WTC11 (cell line): ENCODE results near the gene ERMAP. TPM values are rescaled to one million over a fixed set of nuclear protein-coding genes. Genes with fewer than 3 reads are reported as not detected.

Experiments
- ATAC-seq: fragments of 200-7000 bp; cut with Tn5 transposase; 2 replicates; pipeline ENCODE4 v1.10.0; 2021; ENCODE audit warnings: mild to moderate bottlenecking, moderate library complexity
- CTCF ChIA-PET: fragments of 300-600 bp; sonication (Branson Sonifier 250); formaldehyde crosslinking; loops from one replicate; lab custom pipeline; 2021; ENCODE audit warnings: antibody characterized with exemption; lab: Charles Lee
- POLR2A ChIA-PET: fragments of 350-600 bp; sonication (Branson Sonifier 250); formaldehyde crosslinking; loops from one replicate; lab custom pipeline; 2021; ENCODE audit warnings: antibody characterized with exemption; lab: Charles Lee
- DNase-seq: peaks from one replicate; pipeline ENCODE4 v3.0.0; 2021; ENCODE audit warnings: low spot score
- H3K27ac Mint-ChIP-seq: 2 replicates; pipeline ENCODE4 v1.8.0; 2021; ENCODE audit warnings: mixed read lengths
- H3K27me3 Mint-ChIP-seq: 2 replicates; pipeline ENCODE4 v1.8.0; 2021; ENCODE audit warnings: low read depth, mild to moderate bottlenecking, moderate library complexity, mixed read lengths
- H3K36me3 Mint-ChIP-seq: 2 replicates; pipeline ENCODE4 v1.8.0; 2021; ENCODE audit warnings: mixed read lengths
- H3K4me1 Mint-ChIP-seq: 2 replicates; pipeline ENCODE4 v1.8.0; 2022; ENCODE audit warnings: mixed read lengths
- H3K4me3 Mint-ChIP-seq: 2 replicates; pipeline ENCODE4 v1.8.0; 2021; ENCODE audit warnings: mild to moderate bottlenecking, moderate library complexity, mixed read lengths
- H3K9me3 Mint-ChIP-seq: 2 replicates; pipeline ENCODE4 v1.8.0; 2021; ENCODE audit warnings: mixed read lengths
- CBFB ChIP-seq: sonication (generic); formaldehyde crosslinking; IDR thresholded peaks from 2 replicates; pipeline ENCODE4 v1.8.1; 2022; ENCODE audit warnings: mild to moderate bottlenecking, low read depth, missing genetic modification reagents
- CREB1 ChIP-seq: sonication (generic); formaldehyde crosslinking; IDR thresholded peaks from 2 replicates; pipeline ENCODE4 v1.8.0; 2023; ENCODE audit warnings: mild to moderate bottlenecking, missing genetic modification reagents
- ELF4 ChIP-seq: sonication (generic); formaldehyde crosslinking; IDR thresholded peaks from 2 replicates; pipeline ENCODE4 v1.8.1; 2022; ENCODE audit warnings: low read depth, mild to moderate bottlenecking, moderate library complexity, missing genetic modification reagents
- EMX1 ChIP-seq: fragments of 250-450 bp; sonication (Bioruptor Pico); IDR thresholded peaks from 2 replicates; pipeline ENCODE4 v1.8.0; 2021; ENCODE audit warnings: mild to moderate bottlenecking
- FOXJ3 ChIP-seq: sonication (generic); formaldehyde crosslinking; IDR thresholded peaks from 2 replicates; pipeline ENCODE4 v1.9.0; 2021; ENCODE audit warnings: missing genetic modification reagents, mild to moderate bottlenecking, borderline replicate concordance
- GRHL2 ChIP-seq: fragments of 250-450 bp; sonication (Bioruptor Pico); IDR thresholded peaks from 2 replicates; pipeline ENCODE4 v1.8.0; 2022; ENCODE audit warnings: mild to moderate bottlenecking, moderate library complexity; ENCODE audit not compliant: insufficient replicate concordance, severe bottlenecking
- HMGA2 ChIP-seq: fragments of 250-450 bp; sonication (Bioruptor Pico); IDR thresholded peaks from 2 replicates; pipeline ENCODE4 v1.4.0; 2021; ENCODE audit warnings: mild to moderate bottlenecking, moderate library complexity
- JAZF1 ChIP-seq: fragments of 250-450 bp; sonication (Bioruptor Pico); IDR thresholded peaks from 2 replicates; pipeline ENCODE4 v1.9.0; 2021; ENCODE audit warnings: moderate library complexity, mild to moderate bottlenecking, inconsistent platforms
- JUN ChIP-seq: sonication (generic); formaldehyde crosslinking; IDR thresholded peaks from 2 replicates; pipeline ENCODE4 v1.8.0; 2023; ENCODE audit warnings: mild to moderate bottlenecking, missing genetic modification reagents
- KAT7 ChIP-seq: sonication (generic); formaldehyde crosslinking; IDR thresholded peaks from 2 replicates; pipeline ENCODE4 v1.8.1; 2023; ENCODE audit warnings: missing genetic modification reagents, mild to moderate bottlenecking, borderline replicate concordance
- MYBL2 ChIP-seq: sonication (generic); formaldehyde crosslinking; IDR thresholded peaks from 2 replicates; pipeline ENCODE4 v1.8.1; 2023; ENCODE audit warnings: mild to moderate bottlenecking, moderate library complexity, missing genetic modification reagents
- NFYB ChIP-seq: sonication (generic); formaldehyde crosslinking; conservative IDR thresholded peaks from 2 replicates; pipeline ENCODE4 v1.8.0; 2022; ENCODE audit warnings: low read depth, missing genetic modification reagents
- NR1H2 ChIP-seq: sonication (generic); formaldehyde crosslinking; IDR thresholded peaks from 2 replicates; pipeline ENCODE4 v1.9.0; 2021; ENCODE audit warnings: mild to moderate bottlenecking, moderate library complexity, missing genetic modification reagents
- OVOL2 ChIP-seq: fragments of 250-450 bp; sonication (Bioruptor Pico); IDR thresholded peaks from 2 replicates; pipeline ENCODE4 v1.9.0; 2021; ENCODE audit warnings: mild to moderate bottlenecking, borderline replicate concordance
- SOX15 ChIP-seq: fragments of 250-450 bp; sonication (Bioruptor Pico); IDR thresholded peaks from 2 replicates; pipeline ENCODE4 v1.9.0; 2021; ENCODE audit warnings: mild to moderate bottlenecking
- TEAD4 ChIP-seq: sonication (generic); formaldehyde crosslinking; IDR thresholded peaks from 2 replicates; pipeline ENCODE4 v1.8.0; 2022; ENCODE audit warnings: mild to moderate bottlenecking, missing genetic modification reagents
- ZBTB21 ChIP-seq: sonication (generic); formaldehyde crosslinking; IDR thresholded peaks from 2 replicates; pipeline ENCODE4 v1.8.1; 2023; ENCODE audit warnings: mild to moderate bottlenecking, missing genetic modification reagents, borderline replicate concordance
- ZNF121 ChIP-seq: sonication (generic); formaldehyde crosslinking; IDR thresholded peaks from 2 replicates; pipeline ENCODE4 v1.8.0; 2023; ENCODE audit warnings: missing genetic modification reagents
- ZNF138 ChIP-seq: sonication (generic); formaldehyde crosslinking; conservative IDR thresholded peaks from 2 replicates; pipeline ENCODE4 v1.8.1; 2022; ENCODE audit warnings: mild to moderate bottlenecking, moderate library complexity, missing genetic modification reagents
- ZNF219 ChIP-seq: sonication (generic); formaldehyde crosslinking; IDR thresholded peaks from 2 replicates; pipeline ENCODE4 v1.8.0; 2023; ENCODE audit warnings: missing genetic modification reagents, mild to moderate bottlenecking, borderline replicate concordance
- ZNF263 ChIP-seq: sonication (generic); formaldehyde crosslinking; IDR thresholded peaks from 2 replicates; pipeline ENCODE4 v1.8.1; 2022; ENCODE audit warnings: low read depth, mild to moderate bottlenecking, moderate library complexity, missing genetic modification reagents
- ZNF317 ChIP-seq: sonication (generic); formaldehyde crosslinking; IDR thresholded peaks from 2 replicates; pipeline ENCODE4 v1.8.1; 2023; ENCODE audit warnings: low read depth, mild to moderate bottlenecking, moderate library complexity, missing genetic modification reagents, borderline replicate concordance
- ZNF416 ChIP-seq: fragments of 250-450 bp; sonication (Bioruptor Pico); IDR thresholded peaks from 2 replicates; pipeline ENCODE4 v1.9.0; 2021; ENCODE audit warnings: mild to moderate bottlenecking, inconsistent platforms
- ZNF423 ChIP-seq: fragments of 250-450 bp; sonication (Bioruptor Pico); IDR thresholded peaks from 2 replicates; pipeline ENCODE4 v2.1.2; 2022; ENCODE audit warnings: mild to moderate bottlenecking, moderate library complexity
- total RNA-seq: library from RNA; stranded (reverse); gene quantifications from 3 replicates; pipeline ENCODE4 v1.2.3, GENCODE V29; 2021
- TF ChIP-seq, protein P1 (sequence below): sonication (generic); formaldehyde crosslinking; IDR thresholded peaks from 2 replicates; pipeline ENCODE4 v1.8.0; 2022; ENCODE audit warnings: mild to moderate bottlenecking, missing genetic modification reagents
- TF ChIP-seq, protein P2 (sequence below): sonication (generic); formaldehyde crosslinking; conservative IDR thresholded peaks from 2 replicates; pipeline ENCODE4 v1.8.1; 2023; ENCODE audit warnings: mild to moderate bottlenecking, low read depth, missing genetic modification reagents, moderate library complexity
- TF ChIP-seq, protein P3 (sequence below): sonication (generic); formaldehyde crosslinking; IDR thresholded peaks from 2 replicates; pipeline ENCODE4 v1.8.1; 2022; ENCODE audit warnings: low read depth, mild to moderate bottlenecking, moderate library complexity, missing genetic modification reagents, borderline replicate concordance
- TF ChIP-seq, protein P4 (sequence below): sonication (generic); formaldehyde crosslinking; IDR thresholded peaks from 2 replicates; pipeline ENCODE4 v1.8.1; 2022; ENCODE audit warnings: mild to moderate bottlenecking, missing genetic modification reagents, moderate library complexity, borderline replicate concordance
- TF ChIP-seq, protein P5 (sequence below): sonication (generic); formaldehyde crosslinking; IDR thresholded peaks from 2 replicates; pipeline ENCODE4 v1.8.1; 2022; ENCODE audit warnings: low read depth, missing genetic modification reagents, borderline replicate concordance

ERMAP gene
- total RNA-seq, 1 experiment from 2014 or later = 2.6 TPM

DNA sequence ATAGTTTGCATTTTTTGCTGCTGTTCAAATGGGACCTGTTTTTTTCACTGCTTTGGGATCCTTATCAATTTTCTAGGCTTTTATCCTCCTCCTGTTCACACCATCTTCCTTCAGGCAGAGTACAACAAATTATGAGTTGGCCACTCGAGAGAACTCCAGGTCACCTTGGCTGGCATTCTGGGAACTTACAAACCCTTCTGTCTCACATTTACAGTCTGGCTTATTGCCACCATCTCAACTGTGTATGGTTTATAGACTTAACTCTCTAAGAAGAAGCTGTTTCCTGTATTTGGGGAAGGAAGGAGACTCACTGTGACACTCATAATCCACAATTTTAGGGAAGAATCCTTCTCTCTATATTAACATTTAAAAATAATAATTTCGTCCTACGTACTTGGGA is 24.1 kb downstream of the ERMAP start:
- Mint-ChIP-seq H3K9me3 (no peaks in the 10 kb centered on the region), H3K27ac (no peak overlapping the region), H3K36me3 (peaks cover 8% of the 10 kb centered on the region; the same call in 1 of the 2 replicates), H3K4me1 (0 out of 2 replicates have a peak, but pooled peaks cover 6% of the 10 kb centered on the region), H3K4me3 (no peak overlapping the region), H3K27me3 (no peaks in the 10 kb centered on the region)
- ChIA-PET CTCF (no interaction called here), POLR2A (no interaction called here)
- TF ChIP-seq KAT7 (CRISPR knock-in tag) = no peak
- no peak for TF ChIP-seq OVOL2
- TF ChIP-seq, protein P1, sequence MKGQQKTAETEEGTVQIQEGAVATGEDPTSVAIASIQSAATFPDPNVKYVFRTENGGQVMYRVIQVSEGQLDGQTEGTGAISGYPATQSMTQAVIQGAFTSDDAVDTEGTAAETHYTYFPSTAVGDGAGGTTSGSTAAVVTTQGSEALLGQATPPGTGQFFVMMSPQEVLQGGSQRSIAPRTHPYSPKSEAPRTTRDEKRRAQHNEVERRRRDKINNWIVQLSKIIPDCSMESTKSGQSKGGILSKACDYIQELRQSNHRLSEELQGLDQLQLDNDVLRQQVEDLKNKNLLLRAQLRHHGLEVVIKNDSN (CRISPR knock-in tag) = no peak
- TF ChIP-seq SOX15 (CRISPR knock-in tag) = no peak
- TF ChIP-seq, protein P2, sequence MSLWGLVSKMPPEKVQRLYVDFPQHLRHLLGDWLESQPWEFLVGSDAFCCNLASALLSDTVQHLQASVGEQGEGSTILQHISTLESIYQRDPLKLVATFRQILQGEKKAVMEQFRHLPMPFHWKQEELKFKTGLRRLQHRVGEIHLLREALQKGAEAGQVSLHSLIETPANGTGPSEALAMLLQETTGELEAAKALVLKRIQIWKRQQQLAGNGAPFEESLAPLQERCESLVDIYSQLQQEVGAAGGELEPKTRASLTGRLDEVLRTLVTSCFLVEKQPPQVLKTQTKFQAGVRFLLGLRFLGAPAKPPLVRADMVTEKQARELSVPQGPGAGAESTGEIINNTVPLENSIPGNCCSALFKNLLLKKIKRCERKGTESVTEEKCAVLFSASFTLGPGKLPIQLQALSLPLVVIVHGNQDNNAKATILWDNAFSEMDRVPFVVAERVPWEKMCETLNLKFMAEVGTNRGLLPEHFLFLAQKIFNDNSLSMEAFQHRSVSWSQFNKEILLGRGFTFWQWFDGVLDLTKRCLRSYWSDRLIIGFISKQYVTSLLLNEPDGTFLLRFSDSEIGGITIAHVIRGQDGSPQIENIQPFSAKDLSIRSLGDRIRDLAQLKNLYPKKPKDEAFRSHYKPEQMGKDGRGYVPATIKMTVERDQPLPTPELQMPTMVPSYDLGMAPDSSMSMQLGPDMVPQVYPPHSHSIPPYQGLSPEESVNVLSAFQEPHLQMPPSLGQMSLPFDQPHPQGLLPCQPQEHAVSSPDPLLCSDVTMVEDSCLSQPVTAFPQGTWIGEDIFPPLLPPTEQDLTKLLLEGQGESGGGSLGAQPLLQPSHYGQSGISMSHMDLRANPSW (CRISPR knock-in tag) = no peak
- no peak for TF ChIP-seq NFYB (CRISPR knock-in tag)
- no peak for TF ChIP-seq CREB1 (CRISPR knock-in tag)
- no peak for TF ChIP-seq ZNF317
- TF ChIP-seq ZNF219 (CRISPR knock-in tag) = no peak
- no peak for TF ChIP-seq JUN (CRISPR knock-in tag)
- TF ChIP-seq, protein P3, sequence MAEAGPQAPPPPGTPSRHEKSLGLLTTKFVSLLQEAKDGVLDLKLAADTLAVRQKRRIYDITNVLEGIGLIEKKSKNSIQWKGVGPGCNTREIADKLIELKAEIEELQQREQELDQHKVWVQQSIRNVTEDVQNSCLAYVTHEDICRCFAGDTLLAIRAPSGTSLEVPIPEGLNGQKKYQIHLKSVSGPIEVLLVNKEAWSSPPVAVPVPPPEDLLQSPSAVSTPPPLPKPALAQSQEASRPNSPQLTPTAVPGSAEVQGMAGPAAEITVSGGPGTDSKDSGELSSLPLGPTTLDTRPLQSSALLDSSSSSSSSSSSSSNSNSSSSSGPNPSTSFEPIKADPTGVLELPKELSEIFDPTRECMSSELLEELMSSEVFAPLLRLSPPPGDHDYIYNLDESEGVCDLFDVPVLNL = no peak
- TF ChIP-seq, protein P4, sequence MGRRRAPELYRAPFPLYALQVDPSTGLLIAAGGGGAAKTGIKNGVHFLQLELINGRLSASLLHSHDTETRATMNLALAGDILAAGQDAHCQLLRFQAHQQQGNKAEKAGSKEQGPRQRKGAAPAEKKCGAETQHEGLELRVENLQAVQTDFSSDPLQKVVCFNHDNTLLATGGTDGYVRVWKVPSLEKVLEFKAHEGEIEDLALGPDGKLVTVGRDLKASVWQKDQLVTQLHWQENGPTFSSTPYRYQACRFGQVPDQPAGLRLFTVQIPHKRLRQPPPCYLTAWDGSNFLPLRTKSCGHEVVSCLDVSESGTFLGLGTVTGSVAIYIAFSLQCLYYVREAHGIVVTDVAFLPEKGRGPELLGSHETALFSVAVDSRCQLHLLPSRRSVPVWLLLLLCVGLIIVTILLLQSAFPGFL (CRISPR knock-in tag) = no peak
- no peak for TF ChIP-seq JAZF1
- TF ChIP-seq NR1H2 (CRISPR knock-in tag) = no peak
- TF ChIP-seq ZNF138 (CRISPR knock-in tag) = no peak
- TF ChIP-seq ZNF263 = no peak
- no peak for TF ChIP-seq ZNF423 (CRISPR knock-in tag)
- no peak for TF ChIP-seq MYBL2 (CRISPR knock-in tag)
- TF ChIP-seq EMX1 (CRISPR knock-in tag) = no peak
- TF ChIP-seq FOXJ3 (CRISPR knock-in tag) = no peak
- DNase-seq = no peak
- ATAC-seq = no peak

DNA sequence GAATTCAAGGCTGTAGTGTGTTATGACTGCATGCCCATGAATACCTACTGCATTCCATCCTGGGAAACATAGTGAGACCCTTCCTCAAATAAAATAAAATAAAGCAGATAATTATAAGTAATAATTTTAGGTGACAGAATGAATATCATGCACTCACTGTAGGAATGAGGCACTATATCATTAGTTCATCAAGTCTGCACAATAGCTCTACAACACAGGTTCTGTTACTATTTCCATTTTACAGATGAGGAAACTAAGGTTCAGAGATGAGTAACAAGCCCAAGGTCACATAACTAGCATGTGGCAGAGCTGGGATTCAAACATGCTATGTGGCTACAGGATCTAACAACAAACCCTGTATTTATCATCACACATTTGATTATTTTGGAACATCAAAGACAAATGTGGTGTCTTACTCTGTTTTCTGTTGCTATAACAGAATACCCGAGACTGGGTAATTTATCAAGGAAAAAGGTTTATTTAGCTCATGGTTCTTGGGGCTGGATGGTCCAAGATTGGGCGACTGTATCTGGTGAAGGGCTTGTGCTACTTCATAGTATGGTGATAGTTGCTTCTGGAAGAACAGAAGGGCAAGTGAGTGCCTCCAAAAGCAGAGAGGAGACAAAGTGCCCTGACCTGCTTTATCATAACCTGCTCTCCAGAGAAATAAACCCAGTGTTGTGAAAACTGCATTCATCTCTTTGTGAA is 24.7 kb downstream of the ERMAP start:
- POLR2A ChIA-PET = interaction anchor here (0.5 kb wide), 1 partner anchor 133 kb away, joined by 3 read pairs; no protein-coding TSS in a partner anchor
- no peaks in the 10 kb centered on the region for H3K9me3 Mint-ChIP-seq
- TF ChIP-seq ZBTB21 (CRISPR knock-in tag) = no peak
- no peak for TF ChIP-seq GRHL2
- no peak for TF ChIP-seq EMX1 (CRISPR knock-in tag)
- TF ChIP-seq ZNF121 = no peak
- TF ChIP-seq ZNF416 (CRISPR knock-in tag) = no peak
- TF ChIP-seq, protein P5, sequence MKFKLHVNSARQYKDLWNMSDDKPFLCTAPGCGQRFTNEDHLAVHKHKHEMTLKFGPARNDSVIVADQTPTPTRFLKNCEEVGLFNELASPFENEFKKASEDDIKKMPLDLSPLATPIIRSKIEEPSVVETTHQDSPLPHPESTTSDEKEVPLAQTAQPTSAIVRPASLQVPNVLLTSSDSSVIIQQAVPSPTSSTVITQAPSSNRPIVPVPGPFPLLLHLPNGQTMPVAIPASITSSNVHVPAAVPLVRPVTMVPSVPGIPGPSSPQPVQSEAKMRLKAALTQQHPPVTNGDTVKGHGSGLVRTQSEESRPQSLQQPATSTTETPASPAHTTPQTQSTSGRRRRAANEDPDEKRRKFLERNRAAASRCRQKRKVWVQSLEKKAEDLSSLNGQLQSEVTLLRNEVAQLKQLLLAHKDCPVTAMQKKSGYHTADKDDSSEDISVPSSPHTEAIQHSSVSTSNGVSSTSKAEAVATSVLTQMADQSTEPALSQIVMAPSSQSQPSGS (CRISPR knock-in tag) = no peak
- no peak for TF ChIP-seq HMGA2
- TF ChIP-seq ZNF219 (CRISPR knock-in tag) = no peak
- no peak for TF ChIP-seq CBFB (CRISPR knock-in tag)
- TF ChIP-seq ELF4 (CRISPR knock-in tag) = no peak
- TF ChIP-seq TEAD4 (CRISPR knock-in tag) = no peak

More for the DNA sequence above, 24.7 kb downstream of the ERMAP start:
- Mint-ChIP-seq H3K27me3 (no peaks in the 10 kb centered on the region), H3K4me3 (no peak overlapping the region), H3K27ac (no peak overlapping the region), H3K36me3 (peaks cover 8% of the 10 kb centered on the region; the same call in 1 of the 2 replicates), H3K4me1 (0 out of 2 replicates have a peak, but pooled peaks cover 6% of the 10 kb centered on the region)
- no peak for DNase-seq
- CTCF ChIA-PET = no interaction called here
- no peak for ATAC-seq
